PC-3 (cell line): ENCODE measurements around the gene PRKAB2. TPM values are rescaled to one million over a fixed set of nuclear protein-coding genes. Genes with fewer than 3 reads are reported as not detected.

Experiments used
- ATAC-seq: fragments of 200-7000 bp; cut with Tn5 transposase; 2 replicates; pipeline ENCODE4 v1.9.1; 2020; ENCODE audit warnings: mild to moderate bottlenecking, moderate library complexity
- BruUV-seq: library from RNA; stranded (reverse); fragments of 400-500 nt; replicated peaks from 2 replicates; lab custom pipeline; 2021; lab: Mats Ljungman, UMichigan
- CTCF ChIA-PET: fragments of 300-600 bp; sonication (Branson Sonifier 250); formaldehyde crosslinking; loops from one replicate; lab custom pipeline; 2022; ENCODE audit warnings: antibody characterized with exemption; lab: Charles Lee
- POLR2A ChIA-PET: fragments of 300-600 bp; sonication (Branson Sonifier 250); formaldehyde crosslinking; loops from one replicate; lab custom pipeline; 2022; ENCODE audit warnings: antibody characterized with exemption; ENCODE audit not compliant: unreplicated experiment; lab: Charles Lee
- DNase-seq: peaks from one replicate; pipeline ENCODE4 v3.0.0-alpha.2; 2015
- H2AFZ ChIP-seq: fragments of 300-600 bp; sonication (generic); 2 replicates; pipeline ENCODE4 v1.6.0; 2016; ENCODE audit warnings: antibody characterized with exemption, low read length
- H3F3A ChIP-seq: fragments of 300-600 bp; sonication (generic); one replicate; pipeline ENCODE4 v1.6.0; 2017; ENCODE audit warnings: antibody characterized with exemption, low read length, control low read depth, mild to moderate bottlenecking; ENCODE audit not compliant: unreplicated experiment
- H3K27ac ChIP-seq: fragments of 300-600 bp; sonication (generic); 2 replicates; pipeline ENCODE4 v1.5.1; 2016; ENCODE audit warnings: mild to moderate bottlenecking, low read length
- H3K27me3 ChIP-seq: fragments of 300-600 bp; sonication (generic); 2 replicates; pipeline ENCODE4 v1.6.1; 2016; ENCODE audit warnings: low read length, mixed read lengths
- H3K36me3 ChIP-seq: fragments of 300-600 bp; sonication (generic); 2 replicates; pipeline ENCODE4 v1.6.1; 2016; ENCODE audit warnings: low read depth, mixed run types, low read length, mixed read lengths
- H3K4me1 ChIP-seq: fragments of 300-600 bp; sonication (generic); 2 replicates; pipeline ENCODE4 v1.5.1; 2016; ENCODE audit warnings: low read length; ENCODE audit not compliant: insufficient read depth
- H3K4me2 ChIP-seq: fragments of 300-600 bp; sonication (generic); 2 replicates; pipeline ENCODE4 v1.6.0; 2016; ENCODE audit warnings: low read length
- H3K4me3 ChIP-seq: fragments of 300-600 bp; sonication (generic); 2 replicates; pipeline ENCODE4 v1.5.1; 2016; ENCODE audit warnings: mild to moderate bottlenecking, low read length, mixed read lengths
- H3K79me2 ChIP-seq: fragments of 300-600 bp; sonication (generic); 2 replicates; pipeline ENCODE4 v1.6.1; 2017; ENCODE audit warnings: low read length, mixed read lengths
- H3K9ac ChIP-seq: fragments of 300-600 bp; sonication (generic); 2 replicates; pipeline ENCODE4 v1.6.0; 2016; ENCODE audit warnings: mild to moderate bottlenecking, low read length
- H3K9me2 ChIP-seq: fragments of 300-600 bp; sonication (generic); replicated peaks from 2 replicates; pipeline ENCODE4 v1.6.1; 2016; ENCODE audit warnings: mixed run types, low read length, mixed read lengths
- H3K9me3 ChIP-seq: fragments of 300-600 bp; sonication (generic); 2 replicates; pipeline ENCODE4 v1.6.1; 2016; ENCODE audit warnings: low read length, mixed read lengths
- H4K20me1 ChIP-seq: fragments of 300-600 bp; sonication (generic); 2 replicates; pipeline ENCODE4 v1.6.1; 2016; ENCODE audit warnings: low read length, mixed read lengths
- CTCF ChIP-seq: fragments of 300-600 bp; sonication (generic); conservative IDR thresholded peaks from 2 replicates; pipeline ENCODE4 v1.5.1; 2017; ENCODE audit warnings: antibody characterized with exemption, low read depth, mild to moderate bottlenecking, low read length
- EZH2 ChIP-seq: fragments of 300-600 bp; sonication (generic); IDR thresholded peaks from one replicate; pipeline ENCODE4 v1.6.1; 2017; ENCODE audit warnings: antibody characterized with exemption, mild to moderate bottlenecking, low read length; ENCODE audit not compliant: unreplicated experiment
- EZH2phosphoT487 ChIP-seq: fragments of 300-600 bp; sonication (generic); IDR thresholded peaks from 2 replicates; pipeline ENCODE4 v1.6.1; 2018; ENCODE audit warnings: mild to moderate bottlenecking, antibody characterized with exemption, low read length, borderline replicate concordance
- intact Hi-C: fragments of 100-400 bp; cut with micrococcal nuclease; formaldehyde crosslinking; loops from 2 replicates; pipeline ENCODE4 v1.9.0; 2023
- total RNA-seq: library from RNA; depleted of rRNA; stranded (reverse); fragments of >200 nt; gene quantifications from 2 replicates; pipeline ENCODE4 v1.2.3, GENCODE V29; 2014

Gene PRKAB2
- total RNA-seq, 1 experiment from 2014 or later = 16.0 TPM

- CTCF ChIA-PET = no interaction called here
These were observed 39.3 kb upstream of the PRKAB2 start for GRCh38 chr1:147211577-147211976.

GRCh38 chr1:147210987-147211386 is 38.7 kb upstream of the PRKAB2 start:
- H3K4me2 ChIP-seq = no peak overlapping the region
- peaks cover 8% of the 10 kb centered on the region for H3K4me1 ChIP-seq
- CTCF ChIA-PET = no interaction called here
- H3K36me3 ChIP-seq = no peaks in the 10 kb centered on the region
- H3K9ac ChIP-seq = no peak overlapping the region
- H2AFZ ChIP-seq = no peak overlapping the region
- H3K79me2 ChIP-seq = no peaks in the 10 kb centered on the region
- ATAC-seq = no peak
- no TSS peak for BruUV-seq
- no peaks in the 10 kb centered on the region for H3K9me3 ChIP-seq
- no peaks in the 10 kb centered on the region for H4K20me1 ChIP-seq
- TF ChIP-seq EZH2phosphoT487 = no peak
- no peak for TF ChIP-seq CTCF
- no peak for TF ChIP-seq EZH2
- no peak overlapping the region for H3K27ac ChIP-seq
- no peaks in the 10 kb centered on the region for H3K9me2 ChIP-seq
- H3K27me3 ChIP-seq = no peaks in the 10 kb centered on the region
- no peaks in the 10 kb centered on the region for H3F3A ChIP-seq
- POLR2A ChIA-PET = interaction anchor here (0.6 kb wide), 1 partner anchor 18 kb away, joined by 4 read pairs; no protein-coding TSS in a partner anchor
- intact Hi-C loops = no loop called here
- no peak overlapping the region for H3K4me3 ChIP-seq
- no peak for DNase-seq

More at GRCh38 chr1:147211577-147211976, 39.3 kb upstream of the PRKAB2 start:
- no peaks in the 10 kb centered on the region for H3K9me3 ChIP-seq
- H3K79me2 ChIP-seq = no peaks in the 10 kb centered on the region
- no peaks in the 10 kb centered on the region for H3F3A ChIP-seq
- DNase-seq (no peak), ATAC-seq (no peak)
- TF ChIP-seq EZH2phosphoT487 (no peak), EZH2 (no peak), CTCF (no peak)
- H3K4me3 ChIP-seq = no peak overlapping the region
- BruUV-seq = no TSS peak
- H3K27me3 ChIP-seq = no peaks in the 10 kb centered on the region
- H3K4me2 ChIP-seq = no peak overlapping the region
- H3K9ac ChIP-seq = no peak overlapping the region
- H2AFZ ChIP-seq = no peak overlapping the region
- H3K4me1 ChIP-seq = peaks cover 8% of the 10 kb centered on the region
- H3K27ac ChIP-seq = no peak overlapping the region
- H3K36me3 ChIP-seq = no peaks in the 10 kb centered on the region
- POLR2A ChIA-PET = no interaction called here
- H3K9me2 ChIP-seq = no peaks in the 10 kb centered on the region
- H4K20me1 ChIP-seq = no peaks in the 10 kb centered on the region
- intact Hi-C loops = no loop called here

GRCh38 chr1:147209825-147210821 is 37.9 kb upstream of the PRKAB2 start:
- Histone ChIP-seq H3F3A (no peaks in the 10 kb centered on the region), H3K27ac (no peak overlapping the region), H3K36me3 (no peaks in the 10 kb centered on the region), H3K4me3 (no peak overlapping the region), H2AFZ (no peak overlapping the region), H3K79me2 (no peaks in the 10 kb centered on the region), H3K9me2 (no peaks in the 10 kb centered on the region), H3K4me2 (no peak overlapping the region), H3K27me3 (no peaks in the 10 kb centered on the region), H3K9ac (no peak overlapping the region), H3K9me3 (no peaks in the 10 kb centered on the region), H3K4me1 (peaks cover 5% of the 10 kb centered on the region), H4K20me1 (no peaks in the 10 kb centered on the region)
- no peak for DNase-seq
- no TSS peak for BruUV-seq
- ATAC-seq = no peak
- POLR2A ChIA-PET = interaction anchor here (0.6 kb wide), 1 partner anchor 17 kb away, joined by 4 read pairs; no protein-coding TSS in a partner anchor
- TF ChIP-seq EZH2 (no peak), CTCF (no peak), EZH2phosphoT487 (no peak)
- CTCF ChIA-PET = no interaction called here
- intact Hi-C loops = no loop called here
